Hypothalamus (tissue), 51 donors: Measurements from ENCODE around the gene MMP3.

Experiments
- DNase-seq, 51 donors: peaks; one replicate each; lab custom pipeline; 2025; lab: John Stamatoyannopoulos, UW

The MMP3 gene

GRCh38 chr11:102793677-102794290, 49.6 kb downstream of the MMP3 start:
- no peak for DNase-seq

DNA sequence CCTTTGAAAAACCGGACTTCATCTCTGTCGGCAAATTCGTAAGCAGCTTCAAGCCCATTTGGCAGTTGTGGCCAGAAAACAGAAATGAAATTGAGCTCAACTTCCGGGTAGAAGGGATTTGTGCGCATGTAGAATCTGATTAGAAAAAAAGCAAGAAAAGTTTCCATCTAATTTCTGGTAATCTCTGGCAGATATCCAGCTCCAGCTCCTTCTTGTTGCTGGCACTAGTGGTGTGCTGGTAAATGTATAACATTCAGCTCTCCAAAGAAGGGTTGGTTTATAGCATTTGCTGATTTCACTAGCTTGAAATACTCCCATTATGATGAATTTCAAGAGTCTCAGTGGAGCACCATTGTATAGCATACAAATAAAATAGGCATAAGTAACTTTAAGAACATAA, 50.8 kb downstream of the MMP3 start:
- DNase-seq, result no peak

GRCh38 chr11:102791271-102792036, 52.0 kb downstream of the MMP3 start:
- DNase-seq, result no peak

DNA sequence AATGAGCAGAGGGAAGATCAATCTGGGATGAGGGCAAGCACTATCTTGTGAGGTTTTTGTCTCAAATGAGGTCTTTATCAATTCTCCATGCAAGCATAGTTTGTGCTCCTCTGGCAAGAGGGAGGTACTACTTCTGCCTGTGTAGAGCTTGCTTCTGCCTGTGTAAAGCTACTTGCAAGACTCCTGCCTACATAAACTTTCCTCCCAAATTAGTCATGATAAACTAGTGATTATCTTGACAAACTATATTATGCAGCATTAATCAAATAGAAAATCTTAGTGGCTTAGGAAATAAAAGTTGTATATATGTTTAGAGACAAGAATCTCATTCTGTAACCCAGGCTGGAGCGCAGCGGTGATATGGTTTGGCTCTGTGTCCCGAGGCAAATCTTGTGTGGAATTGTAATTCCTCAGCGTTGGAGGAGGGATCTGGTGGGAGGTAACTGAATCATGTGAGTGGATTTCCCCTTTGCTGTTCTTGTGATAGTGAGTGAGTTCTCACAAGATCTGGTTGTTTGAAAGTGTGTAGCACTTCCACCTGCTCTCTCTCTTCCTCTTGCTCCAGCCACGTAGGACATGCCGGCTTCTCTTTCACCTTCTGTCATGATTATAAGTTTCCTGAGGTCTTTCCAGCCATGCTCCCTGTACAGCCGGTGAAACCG, 54.9 kb downstream of the MMP3 start:
- DNase-seq, result no peak
